ENCODE data around the gene UNC79. TPM values are rescaled to one million over a fixed set of nuclear protein-coding genes. Genes with fewer than 3 reads are reported as not detected.

Gene UNC79
- total and polyA plus RNA-seq, 3 donors from 2014 or later: 4.3 to 10.7 (median 5.5) TPM

DNA sequence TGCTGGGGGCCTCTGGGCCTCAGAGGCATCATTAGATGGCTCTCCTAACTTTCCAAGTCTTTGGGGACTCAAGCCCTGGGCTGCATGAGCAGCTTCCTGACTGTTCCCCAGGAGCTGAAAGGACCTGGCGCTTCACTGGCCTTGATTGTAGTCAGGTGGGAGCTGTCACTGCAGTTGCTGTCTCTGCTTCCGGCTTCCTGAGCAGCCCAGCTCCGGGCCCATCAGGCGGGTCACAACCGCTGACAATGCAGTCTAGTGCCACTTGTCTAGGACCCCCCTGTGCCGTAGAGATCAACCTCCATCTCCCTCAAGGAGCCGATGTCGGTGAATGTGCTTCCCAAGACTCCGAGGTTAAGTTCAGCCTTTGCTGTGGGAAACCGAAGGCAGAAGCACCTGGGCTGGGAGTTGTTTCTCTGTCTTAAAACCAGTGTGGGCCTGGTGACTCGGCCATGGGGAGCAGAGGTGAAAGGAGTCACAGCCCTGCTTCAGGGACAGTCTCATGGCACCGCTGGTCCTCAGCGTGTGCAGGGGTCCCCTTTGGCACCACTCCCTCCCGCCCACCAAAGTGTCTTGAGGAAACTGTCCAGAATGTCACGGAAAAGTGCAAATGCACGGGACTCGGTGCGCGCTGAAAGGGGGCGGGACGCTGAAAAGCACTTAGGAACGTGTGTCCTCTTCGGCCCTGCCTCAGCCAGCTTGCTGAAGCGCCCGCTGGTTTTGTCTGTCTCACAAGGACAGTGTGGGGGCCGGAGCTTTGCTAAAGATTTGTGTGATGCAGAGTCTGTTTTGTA is 312.7 kb downstream of the UNC79 start:
- Histone ChIP-seq H3K27ac (no peak overlapping the region), H3K36me3 (ENCODE audit: low read depth, missing control alignments) (no peaks in the 10 kb centered on the region), H3K4me3 (no peak overlapping the region), H3K4me1 (no peaks in the 10 kb centered on the region), H3K27me3 (no peaks in the 10 kb centered on the region), H3K9me3 (no peaks in the 10 kb centered on the region)
- TF ChIP-seq, protein P1, sequence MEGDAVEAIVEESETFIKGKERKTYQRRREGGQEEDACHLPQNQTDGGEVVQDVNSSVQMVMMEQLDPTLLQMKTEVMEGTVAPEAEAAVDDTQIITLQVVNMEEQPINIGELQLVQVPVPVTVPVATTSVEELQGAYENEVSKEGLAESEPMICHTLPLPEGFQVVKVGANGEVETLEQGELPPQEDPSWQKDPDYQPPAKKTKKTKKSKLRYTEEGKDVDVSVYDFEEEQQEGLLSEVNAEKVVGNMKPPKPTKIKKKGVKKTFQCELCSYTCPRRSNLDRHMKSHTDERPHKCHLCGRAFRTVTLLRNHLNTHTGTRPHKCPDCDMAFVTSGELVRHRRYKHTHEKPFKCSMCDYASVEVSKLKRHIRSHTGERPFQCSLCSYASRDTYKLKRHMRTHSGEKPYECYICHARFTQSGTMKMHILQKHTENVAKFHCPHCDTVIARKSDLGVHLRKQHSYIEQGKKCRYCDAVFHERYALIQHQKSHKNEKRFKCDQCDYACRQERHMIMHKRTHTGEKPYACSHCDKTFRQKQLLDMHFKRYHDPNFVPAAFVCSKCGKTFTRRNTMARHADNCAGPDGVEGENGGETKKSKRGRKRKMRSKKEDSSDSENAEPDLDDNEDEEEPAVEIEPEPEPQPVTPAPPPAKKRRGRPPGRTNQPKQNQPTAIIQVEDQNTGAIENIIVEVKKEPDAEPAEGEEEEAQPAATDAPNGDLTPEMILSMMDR (IDR thresholded peaks at IDR 0.05): no peak
- TF ChIP-seq POLR2A (IDR thresholded peaks at IDR 0.05): no peak
- 78 to 83% methylated on average over 22 to 26 of the region's 26 CpGs for WGBS, 2 donors
- intact Hi-C loops (cut with DNase I; ENCODE audit: low total_unique reads): no loop called here
- DNase-seq: no peak

DNA sequence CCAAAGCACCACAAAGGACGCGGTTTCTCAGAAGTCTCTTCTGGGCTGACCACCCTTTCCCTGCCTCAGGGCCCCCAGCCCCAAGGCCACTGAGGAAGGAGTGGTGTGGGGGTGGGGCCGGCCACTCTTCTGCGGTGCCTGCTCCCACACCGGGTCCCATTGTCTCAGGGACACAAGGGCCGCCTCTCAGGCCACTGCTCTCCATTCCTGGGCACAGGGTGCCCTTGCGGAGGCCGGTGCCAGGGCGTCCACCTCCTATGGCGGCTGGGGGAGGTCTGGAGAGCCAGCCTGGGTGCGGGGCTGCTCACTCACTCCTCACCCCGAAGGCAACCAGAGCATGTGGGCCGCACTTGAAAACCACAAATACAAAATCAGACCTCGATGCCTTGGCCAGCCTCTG is 313.4 kb downstream of the UNC79 start:
- Histone ChIP-seq H3K27me3 (no peaks in the 10 kb centered on the region), H3K4me3 (no peak overlapping the region), H3K27ac (no peak overlapping the region), H3K36me3 (ENCODE audit: low read depth, missing control alignments) (no peaks in the 10 kb centered on the region), H3K4me1 (no peaks in the 10 kb centered on the region), H3K9me3 (no peaks in the 10 kb centered on the region)
- TF ChIP-seq, protein P1 (IDR thresholded peaks at IDR 0.05): no peak
- no peak for TF ChIP-seq POLR2A (IDR thresholded peaks at IDR 0.05)
- WGBS, 2 donors: 63 to 87% methylated on average over 13 to 14 of the region's 14 CpGs
- intact Hi-C loops (cut with DNase I; ENCODE audit: low total_unique reads): no loop called here
- no peak for DNase-seq

DNA sequence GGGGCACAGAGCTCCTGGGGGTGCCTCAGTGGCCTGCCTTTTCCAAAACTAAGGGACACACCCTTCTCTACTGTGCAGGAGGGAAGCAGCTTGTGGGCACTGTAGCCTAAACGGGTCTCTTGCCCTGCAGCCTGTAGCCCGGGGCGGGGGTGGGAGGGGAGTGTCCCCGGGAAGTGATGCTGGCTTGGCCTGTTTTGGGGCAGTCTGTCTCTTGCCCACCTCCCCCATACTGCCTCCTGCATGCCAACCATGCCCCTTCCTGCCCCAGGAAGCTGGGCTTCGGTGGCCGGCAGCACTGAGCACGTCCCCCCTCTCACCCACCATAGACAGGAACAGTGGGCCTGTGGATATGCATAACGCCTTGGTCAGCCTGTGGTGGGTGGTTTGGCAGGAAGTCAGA is 314.1 kb downstream of the UNC79 start:
- H3K27ac ChIP-seq: no peak overlapping the region
- no peaks in the 10 kb centered on the region for H3K4me1 ChIP-seq
- DNase-seq: no peak
- H3K36me3 ChIP-seq (ENCODE audit: low read depth, missing control alignments): no peaks in the 10 kb centered on the region
- no peak overlapping the region for H3K4me3 ChIP-seq
- intact Hi-C loops (cut with DNase I; ENCODE audit: low total_unique reads): no loop called here
- 70 to 100% methylated on average over 1 to 4 of the region's 8 CpGs for WGBS, 2 donors
- H3K27me3 ChIP-seq: no peaks in the 10 kb centered on the region
- TF ChIP-seq, protein P1 (IDR thresholded peaks at IDR 0.05): no peak
- H3K9me3 ChIP-seq: no peaks in the 10 kb centered on the region

DNA sequence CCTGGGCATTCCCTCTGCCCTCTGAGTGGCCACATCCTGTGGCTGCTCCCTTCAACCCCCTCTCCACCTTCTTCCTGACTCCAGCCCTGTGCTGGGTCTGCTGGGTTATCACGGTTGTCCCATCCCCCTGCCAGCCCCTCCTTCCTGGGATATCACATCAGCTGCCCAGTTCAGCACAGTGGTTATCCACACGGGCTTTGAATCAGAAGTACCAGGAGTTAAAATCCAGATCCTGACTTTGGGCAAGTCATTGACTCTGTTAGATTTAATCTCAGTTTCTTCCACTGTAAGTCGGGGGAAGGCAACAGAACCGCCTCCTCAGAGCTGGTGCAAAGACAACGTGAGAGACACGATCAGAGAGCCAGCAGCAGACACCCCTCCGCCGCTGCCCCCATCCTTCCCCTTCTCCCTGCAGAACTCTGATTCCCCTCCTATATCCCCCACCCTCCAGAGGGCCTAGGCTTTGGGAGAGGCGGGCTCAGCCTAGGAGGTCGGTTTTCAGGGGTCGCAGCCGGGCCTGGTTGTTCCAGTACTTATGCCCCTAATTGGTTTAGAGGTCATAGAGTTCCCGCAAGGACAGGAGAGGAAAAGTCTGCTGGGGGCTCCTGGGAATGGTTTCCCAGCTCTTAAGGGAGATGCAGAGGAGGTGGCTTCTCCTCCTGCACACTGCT is 315.0 kb downstream of the UNC79 start:
- no peaks in the 10 kb centered on the region for H3K27me3 ChIP-seq
- no peak overlapping the region for H3K27ac ChIP-seq
- no peaks in the 10 kb centered on the region for H3K4me1 ChIP-seq
- TF ChIP-seq, protein P1 (IDR thresholded peaks at IDR 0.05): no peak
- no peak for TF ChIP-seq POLR2A (IDR thresholded peaks at IDR 0.05)
- no peaks in the 10 kb centered on the region for H3K36me3 ChIP-seq (ENCODE audit: low read depth, missing control alignments)
- no peak overlapping the region for H3K4me3 ChIP-seq
- intact Hi-C loops (cut with DNase I; ENCODE audit: low total_unique reads): no loop called here
- no peaks in the 10 kb centered on the region for H3K9me3 ChIP-seq
- no peak for DNase-seq
- 76 to 87% methylated on average over 13 of the region's 13 CpGs for WGBS, 2 donors

All from testis (tissue), 3 donors.